Embryonic facial prominence (tissue), 1 donor: ENCODE measurements around the gene SPNS3.
A peak's percentile ranks its signal among the peaks of the same experiment; 100 is the strongest.

Source experiments
- DNase-seq: peaks from one replicate; pipeline ENCODE4 v3.0.0-alpha.2; 2016; ENCODE audit errors: extremely low spot score

Gene SPNS3

GRCh38 chr17:4433515-4434031 is at the start of gene SPNS3:
Gene SPNS3, plus strand, starts transcription at chr17:4433940. Its CDS starts 28 bp downstream, at chr17:4433968.
- DNase-seq, result no peak

GRCh38 chr17:4386406-4386805 is 47.3 kb upstream of the SPNS3 start:
- DNase-seq, result no peak

GRCh38 chr17:4387137-4387536 is 46.6 kb upstream of the SPNS3 start:
- no peak for DNase-seq

- DNase-seq, result no peak
Observed at GRCh38 chr17:4389079-4389478, 44.7 kb upstream of the SPNS3 start.

GRCh38 chr17:4393806-4394205 is 39.9 kb upstream of the SPNS3 start:
- DNase-seq, result no peak

- DNase-seq, result no peak
Observed at GRCh38 chr17:4394208-4395110, 39.3 kb upstream of the SPNS3 start.

GRCh38 chr17:4395111-4395478 is 38.6 kb upstream of the SPNS3 start:
- DNase-seq, result no peak

- DNase-seq, result no peak
Observed at GRCh38 chr17:4397840-4398239, 35.9 kb upstream of the SPNS3 start.

GRCh38 chr17:4405038-4405669 is 28.6 kb upstream of the SPNS3 start:
- no peak for DNase-seq

GRCh38 chr17:4405699-4406098 is 28.0 kb upstream of the SPNS3 start:
- DNase-seq, result no peak

- no peak for DNase-seq
Observed at GRCh38 chr17:4406386-4406785, 27.4 kb upstream of the SPNS3 start.

GRCh38 chr17:4407216-4407615 is 26.5 kb upstream of the SPNS3 start:
- DNase-seq, result no peak

GRCh38 chr17:4407851-4408250 is 25.9 kb upstream of the SPNS3 start:
- DNase-seq, result no peak

GRCh38 chr17:4409659-4410058 is 24.1 kb upstream of the SPNS3 start:
- DNase-seq, result no peak

GRCh38 chr17:4411201-4411600 is 22.5 kb upstream of the SPNS3 start:
- DNase-seq, result no peak

GRCh38 chr17:4412933-4413831 is 20.6 kb upstream of the SPNS3 start:
- DNase-seq, result peak; percentile 66

- no peak for DNase-seq
Observed at GRCh38 chr17:4417129-4417667, 16.5 kb upstream of the SPNS3 start.

GRCh38 chr17:4420692-4421131 is 13.0 kb upstream of the SPNS3 start:
- peak; percentile 25 for DNase-seq

- DNase-seq, result no peak
Observed at GRCh38 chr17:4422864-4423263, 10.9 kb upstream of the SPNS3 start.

- no peak for DNase-seq
Observed at GRCh38 chr17:4425398-4425797, 8.3 kb upstream of the SPNS3 start.

- DNase-seq, result no peak
Observed at GRCh38 chr17:4426499-4427208, 7.1 kb upstream of the SPNS3 start.
